DOHH2 (cell line): ENCODE measurements around the gene CDH4.

Source experiments
- H3F3A ChIP-seq: fragments of 200-600 bp; sonication (generic), shearing (Covaris generic); 2 replicates; pipeline ENCODE4 v1.6.0; 2016; ENCODE audit warnings: antibody characterized with exemption, mild to moderate bottlenecking; ENCODE audit not compliant: control insufficient read depth, insufficient read depth
- H3K27ac ChIP-seq: fragments of 200-600 bp; sonication (generic); 2 replicates; pipeline ENCODE4 v1.5.1; 2014; ENCODE audit warnings: low read depth, mild to moderate bottlenecking, low read length, moderate library complexity
- H3K27me3 ChIP-seq: fragments of 200-600 bp; sonication (generic); 2 replicates; pipeline ENCODE4 v1.6.1; 2014; ENCODE audit warnings: mild to moderate bottlenecking, low read length, mixed read lengths; ENCODE audit not compliant: control insufficient read depth
- H3K36me3 ChIP-seq: fragments of 200-600 bp; sonication (generic); 2 replicates; pipeline ENCODE4 v1.6.1; 2014; ENCODE audit warnings: mild to moderate bottlenecking, low read length, moderate library complexity, mixed read lengths; ENCODE audit not compliant: control insufficient read depth
- H3K4me1 ChIP-seq: fragments of 200-600 bp; sonication (generic); 2 replicates; pipeline ENCODE4 v1.6.1; 2014; ENCODE audit warnings: mild to moderate bottlenecking, low read length, mixed read lengths; ENCODE audit not compliant: control insufficient read depth
- H3K4me2 ChIP-seq: fragments of 200-600 bp; sonication (generic); 2 replicates; pipeline ENCODE4 v1.6.0; 2014; ENCODE audit warnings: mild to moderate bottlenecking, low read length, moderate library complexity
- H3K4me3 ChIP-seq: fragments of 200-600 bp; sonication (generic); 2 replicates; pipeline ENCODE4 v1.5.1; 2014; ENCODE audit warnings: mild to moderate bottlenecking, low read length, mixed read lengths
- H3K79me2 ChIP-seq: fragments of 200-600 bp; sonication (generic); 2 replicates; pipeline ENCODE4 v1.6.1; 2014; ENCODE audit warnings: mild to moderate bottlenecking, low read length, mixed read lengths; ENCODE audit not compliant: control insufficient read depth
- H3K9me2 ChIP-seq: fragments of 200-600 bp; sonication (generic); replicated peaks from 2 replicates; pipeline ENCODE4 v1.6.1; 2014; ENCODE audit warnings: mild to moderate bottlenecking, low read length, mixed read lengths; ENCODE audit not compliant: control insufficient read depth
- H3K9me3 ChIP-seq: fragments of 200-600 bp; sonication (generic); 2 replicates; pipeline ENCODE4 v1.6.1; 2014; ENCODE audit warnings: antibody characterized with exemption, low read length, mixed read lengths; ENCODE audit not compliant: control insufficient read depth, insufficient read depth
- H4K20me1 ChIP-seq: fragments of 200-600 bp; sonication (generic); 2 replicates; pipeline ENCODE4 v1.6.0; 2014; ENCODE audit warnings: low read depth, mild to moderate bottlenecking, antibody characterized with exemption, low read length, moderate library complexity; ENCODE audit not compliant: control insufficient read depth, insufficient read depth
- CTCF ChIP-seq: fragments of 200-600 bp; sonication (generic); IDR thresholded peaks from one replicate; pipeline ENCODE4 v1.5.1; 2014; ENCODE audit warnings: antibody characterized with exemption, mild to moderate bottlenecking, low read depth, low read length; ENCODE audit not compliant: poor library complexity, severe bottlenecking
- EZH2phosphoT487 ChIP-seq: fragments of 200-600 bp; sonication (generic); IDR thresholded peaks from 2 replicates; pipeline ENCODE4 v1.6.1; 2017; ENCODE audit warnings: borderline replicate concordance, mild to moderate bottlenecking, antibody characterized with exemption, low read length, moderate library complexity, mixed read lengths

Gene CDH4

GRCh38 chr20:61968036-61968810 lies 716.2 kb downstream of the CDH4 start:
- Histone ChIP-seq H3K27me3 (no peaks in the 10 kb centered on the region), H3F3A (no peaks in the 10 kb centered on the region), H3K4me2 (no peak overlapping the region), H4K20me1 (no peaks in the 10 kb centered on the region), H3K9me3 (no peaks in the 10 kb centered on the region), H3K4me3 (no peak overlapping the region), H3K9me2 (no peaks in the 10 kb centered on the region), H3K27ac (no peak overlapping the region), H3K36me3 (peaks cover 5% of the 10 kb centered on the region; the same call in 1 of the 2 replicates), H3K79me2 (no peaks in the 10 kb centered on the region), H3K4me1 (no peaks in the 10 kb centered on the region)
- TF ChIP-seq EZH2phosphoT487 (no peak), CTCF (no peak)

- Histone ChIP-seq H4K20me1 (no peaks in the 10 kb centered on the region), H3K4me2 (no peak overlapping the region), H3K9me3 (no peaks in the 10 kb centered on the region), H3K27me3 (no peaks in the 10 kb centered on the region), H3K4me3 (no peak overlapping the region), H3F3A (no peaks in the 10 kb centered on the region), H3K9me2 (no peaks in the 10 kb centered on the region), H3K4me1 (no peaks in the 10 kb centered on the region), H3K36me3 (peaks cover 11% of the 10 kb centered on the region), H3K79me2 (no peaks in the 10 kb centered on the region), H3K27ac (no peak overlapping the region)
- no peak for TF ChIP-seq EZH2phosphoT487
- no peak for TF ChIP-seq CTCF
These were observed 716.9 kb downstream of the CDH4 start for GRCh38 chr20:61968932-61969331.

GRCh38 chr20:61969806-61970205 lies 717.7 kb downstream of the CDH4 start:
- Histone ChIP-seq H3K4me2 (no peak overlapping the region), H3F3A (no peaks in the 10 kb centered on the region), H3K9me2 (no peaks in the 10 kb centered on the region), H3K4me1 (no peaks in the 10 kb centered on the region), H3K9me3 (no peaks in the 10 kb centered on the region), H3K4me3 (no peak overlapping the region), H3K36me3 (peaks cover 17% of the 10 kb centered on the region), H3K27ac (no peak overlapping the region), H3K27me3 (no peaks in the 10 kb centered on the region), H3K79me2 (no peaks in the 10 kb centered on the region), H4K20me1 (no peaks in the 10 kb centered on the region)
- TF ChIP-seq EZH2phosphoT487: no peak
- no peak for TF ChIP-seq CTCF
